GM20000 (cell line): Measurements from ENCODE around the gene D2HGDH.
"Not testable (repeated sequence)": the region's sequence is repeated elsewhere in the genome, so short reads cannot be mapped to it uniquely, and the experiment has no call there.

ENCODE experiments used
- DNase-seq: peaks from one replicate; pipeline ENCODE4 v3.0.0; 2012; ENCODE audit warnings: low spot score
- CTCF ChIP-seq: IDR thresholded peaks from 2 replicates; pipeline ENCODE4 v1.5.1; 2012; ENCODE audit warnings: mild to moderate bottlenecking, control low read depth; ENCODE audit errors: extremely low read depth, missing control alignments

D2HGDH gene

GRCh38 chr2:241799522-241800197 is 65.2 kb downstream of the D2HGDH start:
- DNase-seq, result peak; percentile 13
- TF ChIP-seq CTCF, result no peak

- not testable (repeated sequence) for DNase-seq
Observed at GRCh38 chr2:241800198-241800903, 65.9 kb downstream of the D2HGDH start.

- TF ChIP-seq CTCF, result no peak
- peak; percentile 15 for DNase-seq
Observed at GRCh38 chr2:241801611-241802420, 67.4 kb downstream of the D2HGDH start.

- DNase-seq, result peak; percentile 42
- TF ChIP-seq CTCF, result no peak
Observed at GRCh38 chr2:241802421-241803318, 68.2 kb downstream of the D2HGDH start.

- DNase-seq, result peak; percentile 87
- no peak for TF ChIP-seq CTCF
Observed at GRCh38 chr2:241803387-241804325, 69.2 kb downstream of the D2HGDH start.

GRCh38 chr2:241804326-241805229 is 70.1 kb downstream of the D2HGDH start:
- TF ChIP-seq CTCF, result no peak
- DNase-seq, result peak; percentile 69

GRCh38 chr2:241806217-241806616 is 71.8 kb downstream of the D2HGDH start:
- not testable (repeated sequence) for DNase-seq
